ENCODE results near the gene ZNF436. TPM values are rescaled to one million over a fixed set of nuclear protein-coding genes. Genes with fewer than 3 reads are reported as not detected.

Gene ZNF436
- total and polyA plus RNA-seq, 2 of the 8 experiments (the other 6 are each of a cell fraction or from before 2014, with no cell fraction given), result 0.65 to 1.8 TPM

- Histone ChIP-seq H3K27me3 (replicated peaks in 1 of 4; ENCODE audit: control insufficient read depth in 3 of 4, extremely low read depth in 1 of 4, insufficient read depth in 3 of 4, low read length in 3 of 4) (peaks cover 34 to 86% (median 62%) of the 10 kb centered on the region in 4 experiments), H2BK15ac (ENCODE audit: low read length) (no peak overlapping the region), H2BK5ac (ENCODE audit: low read depth, low read length) (no peak overlapping the region), H4K5ac (ENCODE audit: insufficient read length, low read depth, low read length) (no peak overlapping the region), H4K8ac (ENCODE audit: extremely low read depth, insufficient read depth, low read length) (no peak overlapping the region; the same call in 1 of the 2 replicates), H3K4ac (replicated peaks; ENCODE audit: insufficient read length, low read depth, low read length) (no peak overlapping the region), H4K91ac (replicated peaks; ENCODE audit: insufficient read length, low read length) (no peak overlapping the region), H2AK5ac (ENCODE audit: low read depth, low read length) (no peak overlapping the region), H4K20me1 (replicated peaks in 1 of 2; ENCODE audit: control insufficient read depth in 1 of 2, insufficient read depth in 2 of 2, low read length in 2 of 2) (peaks cover 2 to 7% of the 10 kb centered on the region in 2 experiments), H3K79me1 (ENCODE audit: low read depth, low read length) (no peaks in the 10 kb centered on the region), H3K36me3 (ENCODE audit: control insufficient read depth in 2 of 4, insufficient read depth in 4 of 4, low read length in 3 of 4) (no peaks in the 10 kb centered on the region), H2BK12ac (ENCODE audit: low read depth, low read length) (no peak overlapping the region), H3K18ac (ENCODE audit: extremely low read depth, low read length) (no peak overlapping the region), H2BK120ac (replicated peaks; ENCODE audit: low read depth, low read length) (no peak overlapping the region), H3K23ac (ENCODE audit: insufficient read length) (no peak overlapping the region), H3K56ac (replicated peaks; ENCODE audit: insufficient read length, low read depth, low read length) (no peak overlapping the region), H3K9ac (replicated peaks in 1 of 4; ENCODE audit: extremely low read depth in 1 of 4, low read depth in 3 of 4, low read length in 3 of 4) (no peak overlapping the region), H2AFZ (ENCODE audit: low read length) (no peak overlapping the region), H3K4me2 (ENCODE audit: insufficient read depth in 1 of 2, low read depth in 2 of 2, low read length in 2 of 2) (no peak overlapping the region), H2BK20ac (ENCODE audit: low read length) (no peak overlapping the region), H3K23me2 (ENCODE audit: low read depth, low read length) (no peaks in the 10 kb centered on the region; the same call in 1 of the 2 replicates), H3K14ac (ENCODE audit: insufficient read length) (no peak overlapping the region), H3K9me3 (ENCODE audit: insufficient read depth in 2 of 2, low read depth in 1 of 2, low read length in 1 of 2) (no peaks in the 10 kb centered on the region), H3K4me3 (ENCODE audit: extremely low read depth in 1 of 4, insufficient read depth in 2 of 4, low read depth in 3 of 4, low read length in 4 of 4) (no peak overlapping the region), H3K4me1 (replicated peaks in 1 of 4; ENCODE audit: control insufficient read depth in 3 of 4, insufficient read depth in 4 of 4, low read length in 3 of 4) (peaks cover 0 to 7% (median 0%) of the 10 kb centered on the region in 4 experiments; a peak in 1 of 7 replicates), H3K79me2 (ENCODE audit: control insufficient read depth in 1 of 2, insufficient read depth in 2 of 2, low read length in 2 of 2) (no peaks in the 10 kb centered on the region), H3K27ac (ENCODE audit: low read depth, low read length) (no peak overlapping the region)
- FAIRE-seq (no peak), DNase-seq (ENCODE audit: low read depth in 1 of 2, low spot score in 2 of 2) (no peak)
- WGBS, 2 experiments (ENCODE audit: extremely low coverage in 1 of 2, insufficient coverage in 1 of 2, insufficient read length in 1 of 2, insufficient replicate concordance in 2 of 2, low coverage in 1 of 2, low lambda C conversion rate in 2 of 2, missing lambda C conversion rate in 1 of 2), result 90% methylated on average over 18 of the region's 19 CpGs; no CpG with 5 or more reads in 1 of the 2 experiments
- ChIA-PET POLR2A (ENCODE audit: partially characterized antibody) (no interaction called here), CTCF (ENCODE audit: partially characterized antibody) (interaction anchor here (0.6 to 1.0 kb wide), 2 partner anchors 18 to 27 kb away, joined by 3 to 5 read pairs; no protein-coding TSS in a partner anchor)
- no peak for TF ChIP-seq BRCA1 (IDR thresholded peaks at IDR 0.05; ENCODE audit: low read depth, low read length)
Measured at GRCh38 chr1:23376890-23377811, 7.5 kb upstream of the ZNF436 start.
